Hepatocyte (in vitro differentiated cells): ENCODE data around the gene LCN12. TPM values are rescaled to one million over a fixed set of nuclear protein-coding genes. Genes with fewer than 3 reads are reported as not detected.

Experiments used
- DNase-seq: peaks from one replicate; pipeline ENCODE4 v3.0.0-alpha.2; 2016; ENCODE audit warnings: low spot score
- H2AFZ ChIP-seq: fragments of 200-600 bp; sonication (generic); 2 replicates; pipeline ENCODE4 v1.6.0; 2016; ENCODE audit warnings: antibody characterized with exemption, mild to moderate bottlenecking
- H3K27ac ChIP-seq: fragments of 200-600 bp; sonication (generic); 2 replicates; pipeline ENCODE4 v1.5.1; 2016; ENCODE audit warnings: mild to moderate bottlenecking
- H3K27me3 ChIP-seq: fragments of 200-600 bp; sonication (generic); 2 replicates; pipeline ENCODE4 v1.6.1; 2016
- H3K36me3 ChIP-seq: fragments of 200-600 bp; sonication (generic); replicated peaks from 2 replicates; pipeline ENCODE4 v1.5.1; 2016; ENCODE audit warnings: low read depth; ENCODE audit not compliant: insufficient read depth
- H3K4me1 ChIP-seq: fragments of 200-600 bp; sonication (generic); 2 replicates; pipeline ENCODE4 v1.5.1; 2016; ENCODE audit warnings: mild to moderate bottlenecking, moderate library complexity; ENCODE audit not compliant: insufficient read depth
- H3K4me2 ChIP-seq: fragments of 200-600 bp; sonication (generic); 2 replicates; pipeline ENCODE4 v1.6.0; 2016
- H3K4me3 ChIP-seq: fragments of 200-600 bp; sonication (generic); 2 replicates; pipeline ENCODE4 v1.5.1; 2016; ENCODE audit warnings: mild to moderate bottlenecking
- H3K79me2 ChIP-seq: fragments of 200-600 bp; sonication (generic); 2 replicates; pipeline ENCODE4 v1.6.0; 2017; ENCODE audit warnings: mild to moderate bottlenecking
- H3K9me2 ChIP-seq: fragments of 200-600 bp; sonication (generic); replicated peaks from 2 replicates; pipeline ENCODE4 v1.6.0; 2017; ENCODE audit warnings: mild to moderate bottlenecking; ENCODE audit not compliant: insufficient read depth
- H3K9me3 ChIP-seq: fragments of 200-600 bp; sonication (generic); 2 replicates; pipeline ENCODE4 v1.5.1; 2016; ENCODE audit warnings: low read depth, mild to moderate bottlenecking
- H4K20me1 ChIP-seq: fragments of 200-600 bp; sonication (generic); 2 replicates; pipeline ENCODE4 v1.6.0; 2016; ENCODE audit warnings: mild to moderate bottlenecking; ENCODE audit not compliant: insufficient read depth, poor library complexity, severe bottlenecking
- CTCF ChIP-seq: fragments of 200-600 bp; sonication (generic); IDR thresholded peaks from 2 replicates; pipeline ENCODE4 v1.5.1; 2016; ENCODE audit warnings: antibody characterized with exemption, mild to moderate bottlenecking; ENCODE audit not compliant: poor library complexity
- EZH2 ChIP-seq: fragments of 200-600 bp; sonication (generic); IDR thresholded peaks from 2 replicates; pipeline ENCODE4 v1.6.1; 2016; ENCODE audit warnings: antibody characterized with exemption, mild to moderate bottlenecking, borderline replicate concordance
- EZH2phosphoT487 ChIP-seq: fragments of 200-600 bp; sonication (generic); IDR thresholded peaks from one replicate; pipeline ENCODE4 v1.6.1; 2018; ENCODE audit warnings: antibody characterized with exemption, mild to moderate bottlenecking, low read depth, moderate library complexity; ENCODE audit not compliant: unreplicated experiment, severe bottlenecking
- WGBS: methylation state at CpG from one replicate; pipeline ENCODE4 v1.1.6; 2016; ENCODE audit warnings: low lambda C conversion rate; ENCODE audit errors: missing lambda C conversion rate; 5-methylcytosine and 5-hydroxymethylcytosine counted together
- polyA plus RNA-seq: library from polyadenylated mRNA; unstranded; fragments of >200 nt; fragmentation: Nextera tagmentation; extraction: Ambion mirVana; gene quantifications from 2 replicates; pipeline ENCODE4 v1.2.1, GENCODE V29; 2016
- total RNA-seq: library from RNA; depleted of rRNA; stranded (reverse); fragments of >200 nt; gene quantifications from 2 replicates; pipeline ENCODE4 v1.2.3, GENCODE V29; 2014

Gene LCN12
- total and polyA plus RNA-seq, 2 experiments from 2014 or later, result 4.1 to 27.4 TPM

- Histone ChIP-seq H3K9me2 (no peaks in the 10 kb centered on the region), H3K9me3 (no peaks in the 10 kb centered on the region), H2AFZ (no peak overlapping the region), H3K36me3 (no peaks in the 10 kb centered on the region), H3K4me1 (no peaks in the 10 kb centered on the region), H3K4me2 (no peak overlapping the region), H3K27ac (no peak overlapping the region), H3K4me3 (no peak overlapping the region), H3K79me2 (no peaks in the 10 kb centered on the region), H3K27me3 (no peaks in the 10 kb centered on the region), H4K20me1 (no peaks in the 10 kb centered on the region)
- no peak for DNase-seq
- 93% methylated on average over 10 of the region's 10 CpGs for WGBS
- no peak for TF ChIP-seq CTCF
Measured at GRCh38 chr9:136921718-136922117, 30.4 kb upstream of the LCN12 start.

- TF ChIP-seq EZH2, result no peak
- no peak for TF ChIP-seq EZH2phosphoT487
- TF ChIP-seq CTCF, result no peak
- H3K79me2 ChIP-seq, result no peaks in the 10 kb centered on the region
- no peaks in the 10 kb centered on the region for H4K20me1 ChIP-seq
- H3K27ac ChIP-seq, result no peak overlapping the region
- DNase-seq, result no peak
- WGBS, result 79% methylated on average over 8 of the region's 19 CpGs
- H3K4me3 ChIP-seq, result no peak overlapping the region
- no peak overlapping the region for H2AFZ ChIP-seq
- no peaks in the 10 kb centered on the region for H3K27me3 ChIP-seq
- no peaks in the 10 kb centered on the region for H3K9me3 ChIP-seq
- H3K4me1 ChIP-seq, result no peaks in the 10 kb centered on the region
- no peaks in the 10 kb centered on the region for H3K36me3 ChIP-seq
- H3K9me2 ChIP-seq, result no peaks in the 10 kb centered on the region
- H3K4me2 ChIP-seq, result no peak overlapping the region
Measured at GRCh38 chr9:136922540-136922939, 29.5 kb upstream of the LCN12 start.

GRCh38 chr9:136923881-136924280 lies 28.2 kb upstream of the LCN12 start:
- H3K9me3 ChIP-seq, result no peaks in the 10 kb centered on the region
- no peak overlapping the region for H3K4me3 ChIP-seq
- 96% methylated on average over 19 of the region's 19 CpGs for WGBS
- no peak overlapping the region for H2AFZ ChIP-seq
- H3K4me2 ChIP-seq, result no peak overlapping the region
- H3K27ac ChIP-seq, result no peak overlapping the region
- no peak for DNase-seq
- no peaks in the 10 kb centered on the region for H3K79me2 ChIP-seq
- no peak for TF ChIP-seq EZH2
- TF ChIP-seq EZH2phosphoT487, result no peak
- no peak for TF ChIP-seq CTCF
- H3K27me3 ChIP-seq, result no peaks in the 10 kb centered on the region
- no peaks in the 10 kb centered on the region for H4K20me1 ChIP-seq
- no peaks in the 10 kb centered on the region for H3K4me1 ChIP-seq
- H3K36me3 ChIP-seq, result no peaks in the 10 kb centered on the region
- no peaks in the 10 kb centered on the region for H3K9me2 ChIP-seq
